Small intestine (tissue), 7 donors: ENCODE data around the gene OR8B4. TPM values are rescaled to one million over a fixed set of nuclear protein-coding genes. Genes with fewer than 3 reads are reported as not detected.
"Not testable (repeated sequence)": the region's sequence is repeated elsewhere in the genome, so short reads cannot be mapped to it uniquely, and the experiment has no call there.

ENCODE experiments used
- DNase-seq, 2 donors: peaks; one replicate each; pipeline versions ENCODE4 v3.0.0 to v3.0.0-alpha.2; 2013
- FAIRE-seq: peaks from 2 replicates; lab custom pipeline; 2012; peaks lifted over from hg19 to GRCh38; lab: Jason Lieb, UNC
- H3K27ac ChIP-seq, 3 donors: one replicate each; pipeline ENCODE4 v1.5.1; 2013; ENCODE audit warnings: low read length in 2 of 3, mild to moderate bottlenecking in 2 of 3, control low read depth in 1 of 3, inconsistent platforms in 1 of 3, low read depth in 1 of 3, moderate library complexity in 1 of 3
- H3K27me3 ChIP-seq, 3 donors: one replicate each; pipeline ENCODE4 v1.6.1; 2013; ENCODE audit warnings: low read length in 3 of 3, inconsistent platforms in 1 of 3; ENCODE audit not compliant: control insufficient read depth in 3 of 3, insufficient read depth in 3 of 3
- H3K36me3 ChIP-seq, 3 donors: one replicate each; pipeline ENCODE4 v1.6.1; 2013; ENCODE audit warnings: low read length in 3 of 3, inconsistent platforms in 1 of 3, low read depth in 1 of 3, mild to moderate bottlenecking in 1 of 3, moderate library complexity in 1 of 3; ENCODE audit not compliant: control insufficient read depth in 3 of 3, insufficient read depth in 2 of 3
- H3K4me1 ChIP-seq, 3 donors: one replicate each; pipeline ENCODE4 v1.6.1; 2013; ENCODE audit warnings: low read length in 2 of 3, inconsistent platforms in 1 of 3, low read depth in 1 of 3, mild to moderate bottlenecking in 1 of 3, moderate library complexity in 1 of 3; ENCODE audit not compliant: control insufficient read depth in 3 of 3, insufficient read depth in 2 of 3
- H3K4me3 ChIP-seq, 3 donors: one replicate each; pipeline ENCODE4 v1.5.1; 2013; ENCODE audit warnings: low read length in 3 of 3, control low read depth in 1 of 3, inconsistent platforms in 1 of 3, low read depth in 1 of 3, mild to moderate bottlenecking in 1 of 3, moderate library complexity in 1 of 3
- H3K9me3 ChIP-seq, 2 donors: one replicate each; pipeline ENCODE4 v1.6.1; 2013; ENCODE audit warnings: low read depth in 1 of 2, low read length in 1 of 2; ENCODE audit not compliant: control insufficient read depth in 2 of 2, insufficient read depth in 1 of 2
- WGBS, 3 donors: extraction: QIAGEN DNeasy Blood & Tissue Kit; methylation state at CpG; one replicate each; pipeline ENCODE4 v1.1.7; 2013; 5-methylcytosine and 5-hydroxymethylcytosine counted together
- polyA plus RNA-seq, 4 donors: library from polyadenylated mRNA; stranded (reverse) in 3 of 4; unstranded in 1 of 4; fragments of 200-250 nt in 3 of 4; fragments of 120-200 nt in 1 of 4; gene quantifications; one replicate each; pipeline versions ENCODE4 v1.2.1 to v1.2.3, GENCODE V29; 2013
- donor health status: healthy with polysubstance abuse.
- donor health status: control.
- donor health status: control.
- donor health status: Bipolar disorder and iron deficiency.
- donor health status: healthy.

Gene OR8B4
- polyA plus RNA-seq, 4 donors, result not detected

- no peaks in the 10 kb centered on the region for H3K9me3 ChIP-seq
- no peaks in the 10 kb centered on the region for H3K4me1 ChIP-seq
- 68 to 79% (median 70%) methylated on average over 1 of the region's 1 CpG for WGBS, 3 donors
- no peak overlapping the region for H3K27ac ChIP-seq
- FAIRE-seq (no peak), DNase-seq (no peak)
- no peak overlapping the region for H3K4me3 ChIP-seq
- H3K27me3 ChIP-seq, result no peaks in the 10 kb centered on the region
- H3K36me3 ChIP-seq, result no peaks in the 10 kb centered on the region
Observed at GRCh38 chr11:124460459-124460858, 35.8 kb upstream of the OR8B4 start.

- DNase-seq, H3K4me1 ChIP-seq, H3K36me3 ChIP-seq, H3K27me3 ChIP-seq, H3K9me3 ChIP-seq, H3K27ac ChIP-seq, H3K4me3 ChIP-seq, FAIRE-seq: not testable (repeated sequence)
- 87 to 92% (median 91%) methylated on average over 7 of the region's 7 CpGs for WGBS, 3 donors
Observed at GRCh38 chr11:124459379-124459778, 34.7 kb upstream of the OR8B4 start.

- H3K27me3 ChIP-seq, result no peaks in the 10 kb centered on the region
- H3K27ac ChIP-seq, result no peak overlapping the region
- FAIRE-seq (no peak), DNase-seq (no peak)
- H3K4me3 ChIP-seq, result no peak overlapping the region
- no peaks in the 10 kb centered on the region for H3K9me3 ChIP-seq
- no peaks in the 10 kb centered on the region for H3K4me1 ChIP-seq
- WGBS, 3 donors, result 39 to 58% (median 42%) methylated on average over 2 of the region's 2 CpGs
- H3K36me3 ChIP-seq, result no peaks in the 10 kb centered on the region
Observed at GRCh38 chr11:124454552-124454951, 29.9 kb upstream of the OR8B4 start.

GRCh38 chr11:124446916-124447315 lies 22.2 kb upstream of the OR8B4 start:
- no peak overlapping the region for H3K27ac ChIP-seq
- no peaks in the 10 kb centered on the region for H3K27me3 ChIP-seq
- H3K4me1 ChIP-seq, result no peaks in the 10 kb centered on the region
- H3K9me3 ChIP-seq, result no peaks in the 10 kb centered on the region
- no peak overlapping the region for H3K4me3 ChIP-seq
- 21 to 57% (median 23%) methylated on average over 1 of the region's 1 CpG for WGBS, 3 donors
- no peaks in the 10 kb centered on the region for H3K36me3 ChIP-seq
- no peak for FAIRE-seq
- no peak for DNase-seq

- H3K36me3 ChIP-seq, result no peaks in the 10 kb centered on the region
- WGBS, 3 donors, result 92 to 98% (median 97%) methylated on average over 1 of the region's 1 CpG
- no peak within 1 kb of the TSS for H3K27ac ChIP-seq
- no peak within 1 kb of the TSS for H3K4me3 ChIP-seq
- no peak for DNase-seq
- H3K9me3 ChIP-seq, result no peaks in the 10 kb centered on the region
- H3K4me1 ChIP-seq, result no peaks in the 10 kb centered on the region
- no peaks in the 10 kb centered on the region for H3K27me3 ChIP-seq
- FAIRE-seq, result no peak
Observed at GRCh38 chr11:124445646-124446150, 21.0 kb upstream of the OR8B4 start, which contains the start of gene OR8B8. Gene OR8B8, minus strand, starts transcription at chr11:124445696. Its CDS starts 4,611 bp downstream, at chr11:124441085.

- Histone ChIP-seq H3K9me3 (no peaks in the 10 kb centered on the region), H3K36me3 (no peaks in the 10 kb centered on the region), H3K4me1 (no peaks in the 10 kb centered on the region), H3K27ac (no peak overlapping the region), H3K4me3 (no peak overlapping the region), H3K27me3 (peaks cover 0 to 4% (median 0%) of the 10 kb centered on the region in 3 donors)
- WGBS, 3 donors, result 18 to 66% (median 39%) methylated on average over 2 of the region's 2 CpGs
- DNase-seq, result no peak
- no peak for FAIRE-seq
Observed at GRCh38 chr11:124442847-124443246, 18.2 kb upstream of the OR8B4 start.

GRCh38 chr11:124442442-124442841 lies 17.8 kb upstream of the OR8B4 start:
- H3K36me3 ChIP-seq, result no peaks in the 10 kb centered on the region
- no peaks in the 10 kb centered on the region for H3K9me3 ChIP-seq
- no peak overlapping the region for H3K4me3 ChIP-seq
- DNase-seq (no peak), FAIRE-seq (no peak)
- no peak overlapping the region for H3K27ac ChIP-seq
- H3K4me1 ChIP-seq, result no peaks in the 10 kb centered on the region
- H3K27me3 ChIP-seq, result peaks cover 0 to 4% (median 0%) of the 10 kb centered on the region in 3 donors
- 20 to 51% (median 47%) methylated on average over 6 of the region's 6 CpGs for WGBS, 3 donors

GRCh38 chr11:124441519-124441918 lies 16.8 kb upstream of the OR8B4 start:
- 62 to 84% (median 81%) methylated on average over 7 of the region's 7 CpGs for WGBS, 3 donors
- DNase-seq (no peak), FAIRE-seq (no peak)
- Histone ChIP-seq H3K4me3 (no peak overlapping the region), H3K4me1 (no peaks in the 10 kb centered on the region), H3K27me3 (peaks cover 0 to 4% (median 0%) of the 10 kb centered on the region in 3 donors), H3K27ac (no peak overlapping the region), H3K36me3 (no peaks in the 10 kb centered on the region), H3K9me3 (no peaks in the 10 kb centered on the region)

- no peak overlapping the region for H3K4me3 ChIP-seq
- H3K9me3 ChIP-seq, result no peaks in the 10 kb centered on the region
- DNase-seq (no peak), FAIRE-seq (no peak)
- H3K36me3 ChIP-seq, result no peaks in the 10 kb centered on the region
- peaks cover 0 to 4% (median 0%) of the 10 kb centered on the region in 3 donors for H3K27me3 ChIP-seq
- 61 to 81% (median 74%) methylated on average over 5 of the region's 5 CpGs for WGBS, 3 donors
- H3K4me1 ChIP-seq, result no peaks in the 10 kb centered on the region
- H3K27ac ChIP-seq, result no peak overlapping the region
Observed at GRCh38 chr11:124441081-124441480, 16.4 kb upstream of the OR8B4 start.
